Stimulated activated CD4-positive, alpha-beta T cell treated with anti-CD3 and anti-CD28 coated beads, Interleukin-12 subunit alpha, Interleukin-12 subunit beta, amount 100 ng/mL, for 4 hours (primary cell): ENCODE results near the gene COL9A1.
"Not testable (repeated sequence)": the region's sequence is repeated elsewhere in the genome, so short reads cannot be mapped to it uniquely, and the experiment has no call there.

Experiments used
- DNase-seq: peaks from one replicate; pipeline ENCODE4 v3.0.0-alpha.2; 2020

Gene COL9A1

DNA sequence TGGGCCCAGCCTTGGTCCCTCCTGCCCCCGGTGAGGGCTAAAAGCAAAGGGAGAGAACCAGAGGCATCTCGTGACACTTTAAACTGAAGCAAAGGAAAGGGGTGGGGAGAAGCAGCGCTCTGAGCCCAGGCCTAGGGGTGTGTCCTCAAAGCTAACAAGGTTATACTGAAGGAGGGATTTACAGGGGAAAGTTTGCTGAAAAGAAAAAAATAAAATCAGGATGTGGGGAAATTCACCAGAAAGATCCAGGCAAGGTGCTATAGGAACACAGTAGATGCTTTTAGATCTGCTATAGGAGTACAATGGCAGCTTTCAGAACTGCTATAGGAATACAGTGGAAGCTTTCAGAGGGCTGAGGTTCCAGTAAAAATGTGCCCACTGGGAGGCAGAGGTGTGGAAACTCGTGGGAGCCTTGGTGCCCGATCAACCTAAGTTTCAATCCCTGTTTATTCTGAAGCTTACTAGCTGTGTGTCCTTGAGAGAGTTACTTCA is at the start of gene COL9A1:
TSS of gene COL9A1 (minus strand) at position 51 of the 492 bp plus-strand sequence. CDS start 160 bp downstream, outside the sequence.
- no peak for DNase-seq

DNA sequence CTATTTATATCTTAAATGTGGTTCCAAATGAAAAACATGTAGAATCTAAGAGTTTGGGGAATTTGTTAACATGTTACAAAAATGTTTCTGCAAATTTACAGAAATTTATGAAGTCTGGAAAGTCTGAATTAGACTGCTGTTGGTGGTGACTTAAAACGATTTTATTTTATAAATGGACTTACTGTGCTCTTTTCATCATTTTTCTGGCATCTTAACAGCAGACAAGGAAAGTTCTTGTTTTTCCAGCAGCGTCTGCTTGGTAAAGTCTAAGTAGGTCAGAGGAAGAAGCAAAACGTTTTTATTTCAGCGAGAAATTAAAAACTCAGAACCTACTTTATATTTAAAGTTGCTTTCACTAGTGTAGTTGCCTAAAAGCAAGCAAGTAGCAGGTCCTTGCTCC is 48.6 kb upstream of the COL9A1 start:
- DNase-seq = no peak

- no peak for DNase-seq
These were observed 42.7 kb upstream of the COL9A1 start for GRCh38 chr6:70345619-70346018.

DNA sequence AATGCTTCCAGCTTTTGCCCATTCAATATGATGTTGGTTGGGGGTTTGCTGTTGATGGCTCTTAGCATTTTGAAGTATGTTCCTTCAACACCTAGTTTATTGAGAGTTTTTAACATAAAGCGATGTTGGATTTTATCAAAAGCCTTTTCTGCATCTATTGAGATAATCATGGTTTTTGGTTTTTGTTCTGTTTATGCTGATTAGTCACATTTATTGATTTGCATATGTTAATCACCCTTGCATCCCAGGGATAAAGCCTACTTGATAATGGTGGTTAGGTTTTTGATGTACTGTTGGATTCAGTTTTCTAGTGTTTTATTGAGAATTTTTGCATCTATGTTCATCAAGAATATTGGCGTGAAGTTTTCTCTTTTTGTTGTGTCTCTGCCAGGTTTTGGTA is 40.4 kb upstream of the COL9A1 start:
- no peak for DNase-seq

GRCh38 chr6:70339810-70340209 is 36.9 kb upstream of the COL9A1 start:
- not testable (repeated sequence) for DNase-seq

GRCh38 chr6:70338775-70339174 is 35.9 kb upstream of the COL9A1 start:
- DNase-seq = no peak

DNA sequence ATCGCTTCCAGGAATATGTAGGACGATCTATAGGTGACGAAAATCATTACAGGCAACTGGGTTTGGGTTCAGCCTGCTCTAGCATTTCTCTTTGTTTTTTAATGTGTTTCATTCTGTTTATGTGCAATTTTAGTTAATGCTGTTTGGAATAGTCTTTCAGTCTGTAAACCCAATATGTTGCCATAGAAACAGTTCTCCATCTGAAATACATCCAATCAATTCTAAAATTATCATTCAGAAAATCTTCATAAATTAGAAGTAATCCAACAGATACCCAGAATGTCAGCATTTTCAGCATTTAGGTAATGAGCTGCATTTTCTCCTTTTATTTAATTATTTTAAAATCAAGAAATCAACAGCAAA is 34.8 kb upstream of the COL9A1 start:
- DNase-seq = no peak

DNA sequence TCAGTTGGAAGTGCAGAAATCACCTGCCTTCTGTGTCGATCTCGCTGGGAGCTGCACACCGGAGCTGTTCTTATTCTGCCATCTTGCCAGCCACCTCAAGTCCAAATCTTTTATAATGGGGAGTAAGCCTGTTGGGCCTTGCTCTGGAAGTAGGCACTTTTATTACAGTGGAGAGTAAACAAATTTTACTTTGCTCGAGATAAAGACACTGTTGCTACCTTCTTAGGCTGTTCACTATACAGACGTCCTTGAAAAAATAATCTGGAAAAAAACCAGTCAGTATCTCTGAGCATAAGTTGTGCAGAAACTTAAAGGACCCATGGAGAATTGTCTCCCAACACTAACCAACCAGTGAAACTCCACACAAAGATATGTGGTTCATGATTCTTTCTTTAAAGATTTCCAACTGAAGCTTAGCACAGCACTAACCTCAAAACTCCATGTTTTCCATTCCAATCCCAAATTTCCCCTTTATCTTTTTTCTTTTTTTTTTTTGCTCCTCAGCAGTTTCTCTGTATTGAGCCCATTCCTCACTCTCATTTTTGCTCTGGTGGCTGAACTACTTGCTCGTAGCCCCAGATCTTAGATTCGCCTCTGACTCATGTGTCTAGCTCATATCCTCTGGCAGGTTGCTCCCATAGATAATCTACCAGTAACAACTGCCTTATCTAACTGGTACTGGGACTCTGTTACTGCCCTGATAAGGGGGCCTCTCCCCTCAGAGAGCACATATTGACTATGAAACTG is 34.3 kb upstream of the COL9A1 start:
- no peak for DNase-seq

- DNase-seq = no peak
These were observed 24.2 kb upstream of the COL9A1 start for GRCh38 chr6:70327036-70327435.

DNA sequence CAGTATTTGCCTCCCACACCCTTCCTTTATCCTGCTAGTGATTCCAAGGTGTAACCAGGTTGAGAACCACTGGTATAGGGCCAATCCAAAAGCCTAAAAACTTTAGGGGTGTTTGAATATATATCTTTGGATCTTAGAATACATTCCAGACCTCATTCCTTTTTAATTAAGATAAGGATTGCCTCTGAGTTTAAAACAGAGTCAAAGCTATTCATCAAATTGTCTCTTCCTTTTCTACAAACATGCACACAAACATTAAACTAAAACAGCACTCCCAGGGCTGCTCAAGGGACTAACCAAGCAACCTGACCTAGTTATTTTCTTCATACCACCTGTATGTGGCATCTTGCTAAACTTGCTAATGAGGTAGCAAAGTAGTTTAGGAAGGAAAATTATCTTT is 22.1 kb upstream of the COL9A1 start:
- DNase-seq = no peak

DNA sequence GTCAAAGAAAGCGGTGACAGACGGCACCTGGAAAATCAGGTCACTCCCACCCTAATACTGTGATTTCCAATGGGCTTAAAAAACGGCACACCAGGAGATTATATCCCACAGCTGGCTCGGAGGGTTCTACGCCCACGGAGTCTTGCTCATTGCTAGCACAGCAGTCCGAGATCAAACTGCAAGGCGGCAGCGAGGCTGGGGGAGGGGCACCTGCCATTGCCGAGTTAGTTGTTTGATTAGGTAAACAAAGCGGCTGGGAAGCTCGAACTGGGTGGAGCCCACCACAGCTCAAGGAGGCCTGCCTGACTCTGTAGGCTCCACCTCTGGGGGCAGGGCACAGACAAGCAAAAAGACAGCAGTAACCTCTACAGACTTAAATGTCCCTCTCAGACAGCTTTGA is 14.9 kb upstream of the COL9A1 start:
- DNase-seq = not testable (repeated sequence)

GRCh38 chr6:70315079-70315751 is 12.3 kb upstream of the COL9A1 start:
- no peak for DNase-seq

GRCh38 chr6:70314296-70314695 is 11.4 kb upstream of the COL9A1 start:
- DNase-seq = no peak

DNA sequence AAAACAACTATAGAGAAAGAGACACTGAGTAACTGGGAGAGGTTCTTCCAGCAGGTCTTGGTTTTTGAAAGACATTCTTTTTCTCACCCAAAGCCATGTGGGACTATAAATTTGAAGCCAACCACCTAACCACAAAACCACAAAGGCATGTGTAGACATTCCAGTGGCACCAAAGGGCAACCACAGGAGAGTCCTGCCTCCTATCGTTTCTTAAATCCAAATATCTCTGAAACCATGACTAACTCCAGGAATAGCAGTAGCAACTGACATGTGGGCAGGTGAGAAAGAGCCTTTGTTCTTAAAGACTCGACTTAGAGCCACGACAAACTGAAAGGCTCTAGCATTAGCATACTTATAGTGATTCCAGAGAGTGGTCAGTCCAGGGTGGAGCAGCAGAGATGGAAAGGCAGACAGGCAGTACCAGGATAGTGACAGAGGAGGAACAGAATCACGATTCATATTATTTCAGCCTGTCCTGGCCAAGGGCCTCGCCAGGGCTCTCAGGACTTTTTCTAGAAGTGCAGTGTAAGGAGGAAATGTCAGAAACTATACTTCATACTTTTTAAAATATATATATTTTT is 9.4 kb upstream of the COL9A1 start:
- DNase-seq = no peak

- DNase-seq = no peak
These were observed 7.3 kb upstream of the COL9A1 start for GRCh38 chr6:70310063-70310694.

- no peak for DNase-seq
These were observed 6.4 kb upstream of the COL9A1 start for GRCh38 chr6:70309243-70309642.

- DNase-seq = not testable (repeated sequence)
These were observed 5.3 kb upstream of the COL9A1 start for GRCh38 chr6:70308142-70308541.

GRCh38 chr6:70307008-70307407 is 4.1 kb upstream of the COL9A1 start:
- DNase-seq = no peak

DNA sequence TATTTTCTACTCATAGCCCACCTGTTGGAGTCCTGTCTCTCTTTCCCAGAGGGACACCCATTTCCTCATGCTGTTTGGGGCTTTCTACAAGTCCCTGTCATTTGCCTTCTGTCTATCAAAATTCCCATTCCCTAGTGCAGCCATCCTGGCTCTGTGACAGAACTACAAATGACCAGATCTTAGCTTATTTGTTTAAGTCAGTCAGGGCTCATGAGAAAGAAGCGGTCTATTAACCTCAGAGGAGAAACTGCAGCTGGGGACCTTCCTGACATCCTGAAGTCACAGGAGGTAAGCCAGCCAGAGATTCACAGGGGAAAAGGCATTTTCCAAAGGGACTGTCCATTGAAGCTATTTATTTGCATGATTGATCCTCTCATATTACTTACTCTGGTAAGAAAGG is 1.7 kb upstream of the COL9A1 start:
- no peak for DNase-seq

- DNase-seq = no peak
These were observed 3.4 kb downstream of the COL9A1 start for GRCh38 chr6:70299456-70299855.

DNA sequence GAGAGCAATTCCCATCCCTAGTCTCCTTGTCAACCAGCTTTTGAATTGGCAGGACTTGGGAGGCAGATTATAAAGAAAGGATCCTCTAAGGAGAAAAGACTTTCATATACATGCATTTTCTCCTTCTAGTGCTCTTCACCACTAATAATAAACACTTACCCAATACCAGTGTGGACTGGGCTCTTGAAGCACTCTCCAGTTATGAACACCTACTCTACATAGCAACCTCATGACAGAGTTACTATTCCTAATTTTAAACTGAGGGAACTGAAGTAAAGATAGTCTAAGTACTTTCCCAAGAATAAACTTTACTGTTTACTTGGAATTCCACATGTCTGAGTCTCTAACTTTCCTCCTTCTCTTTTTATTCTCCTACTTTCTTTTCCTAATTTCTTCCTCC is 4.8 kb downstream of the COL9A1 start:
- no peak for DNase-seq

DNA sequence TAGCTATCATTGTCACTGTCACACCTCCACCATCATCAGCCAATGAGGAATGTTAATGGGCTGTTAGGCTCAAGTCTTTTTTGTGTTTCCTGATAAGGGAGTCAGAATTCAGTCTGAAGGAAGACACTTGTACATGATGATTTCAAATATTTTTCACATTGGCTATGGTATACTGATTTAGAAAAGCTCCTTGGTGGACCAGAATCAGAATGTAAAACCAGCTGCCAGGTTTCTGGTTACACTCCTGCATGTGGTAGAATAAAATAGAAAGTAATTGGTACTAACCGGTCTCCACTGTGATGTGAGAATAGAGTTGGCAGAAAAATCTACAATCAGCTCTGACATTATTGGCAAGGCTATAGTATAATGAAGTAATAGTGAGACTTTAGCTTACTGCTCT is 10.7 kb downstream of the COL9A1 start:
- no peak for DNase-seq

DNA sequence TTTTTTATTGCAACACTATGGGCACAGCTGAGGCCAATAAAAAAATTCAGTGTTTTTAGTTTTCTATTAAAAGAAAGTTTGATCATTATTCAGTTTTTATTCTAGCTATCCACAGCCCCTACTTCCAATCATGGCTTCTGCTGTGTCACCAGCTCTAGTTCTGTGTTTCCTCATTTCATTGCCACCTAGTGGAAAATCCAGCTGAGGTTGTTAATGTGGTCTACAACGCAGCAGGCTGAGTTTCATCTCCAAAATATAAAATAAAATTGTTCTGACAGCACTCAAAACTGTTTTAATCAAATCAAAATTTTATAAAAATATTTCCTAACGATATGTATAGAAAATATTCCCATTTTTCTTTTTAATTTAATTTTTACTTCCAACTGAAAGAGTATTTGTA is 13.6 kb downstream of the COL9A1 start:
- no peak for DNase-seq

GRCh38 chr6:70286905-70287304 is 16.0 kb downstream of the COL9A1 start:
- DNase-seq = no peak
